HG03558 (cell line): ENCODE results near the gene PILRA.
A peak's percentile ranks its signal among the peaks of the same experiment; 100 is the strongest.
"Not testable (repeated sequence)": the region's sequence is repeated elsewhere in the genome, so short reads cannot be mapped to it uniquely, and the experiment has no call there.

Source experiments
- ATAC-seq: cut with Tn5 transposase; IDR thresholded peaks from one replicate; pipeline ENCODE4 v1.9.1; 2021; ENCODE audit warnings: moderate number of reproducible peaks; ENCODE audit not compliant: unreplicated experiment; ENCODE audit errors: extremely low read depth

The PILRA gene

GRCh38 chr7:100373261-100373831 lies at the start of gene PILRA:
TSS of gene PILRA (plus strand) at chr7:100373487. CDS start at chr7:100373657, 170 bp downstream.
- no peak for ATAC-seq

GRCh38 chr7:100324194-100324593 lies 49.1 kb upstream of the PILRA start:
- not testable (repeated sequence) for ATAC-seq

GRCh38 chr7:100325671-100326070 lies 47.6 kb upstream of the PILRA start:
- ATAC-seq, result not testable (repeated sequence)

GRCh38 chr7:100326914-100327313 lies 46.4 kb upstream of the PILRA start:
- ATAC-seq, result not testable (repeated sequence)

- ATAC-seq, result peak; percentile 74
These were observed 37.5 kb upstream of the PILRA start for GRCh38 chr7:100335566-100336466.

GRCh38 chr7:100338083-100338696 lies 35.1 kb upstream of the PILRA start:
- ATAC-seq, result not testable (repeated sequence)

GRCh38 chr7:100341286-100341685 lies 32.0 kb upstream of the PILRA start:
- not testable (repeated sequence) for ATAC-seq

GRCh38 chr7:100342765-100343164 lies 30.5 kb upstream of the PILRA start:
- no peak for ATAC-seq

- not testable (repeated sequence) for ATAC-seq
These were observed 29.1 kb upstream of the PILRA start for GRCh38 chr7:100344124-100344559.

- not testable (repeated sequence) for ATAC-seq
These were observed 28.6 kb upstream of the PILRA start for GRCh38 chr7:100344560-100345287.

GRCh38 chr7:100345288-100345672 lies 28.0 kb upstream of the PILRA start:
- not testable (repeated sequence) for ATAC-seq

GRCh38 chr7:100346921-100347320 lies 26.4 kb upstream of the PILRA start:
- no peak for ATAC-seq

- ATAC-seq, result no peak
These were observed 24.5 kb upstream of the PILRA start for GRCh38 chr7:100348805-100349204.

- no peak for ATAC-seq
These were observed 23.5 kb upstream of the PILRA start for GRCh38 chr7:100349757-100350156.

GRCh38 chr7:100351657-100352058 lies 21.6 kb upstream of the PILRA start:
- no peak for ATAC-seq

GRCh38 chr7:100352230-100352781 lies 21.0 kb upstream of the PILRA start:
- not testable (repeated sequence) for ATAC-seq

GRCh38 chr7:100352984-100353684 lies 20.2 kb upstream of the PILRA start:
- no peak for ATAC-seq

- no peak for ATAC-seq
These were observed 19.5 kb upstream of the PILRA start for GRCh38 chr7:100353685-100354330.
